Natural killer cell treated with Interleukin-12 subunit alpha and Interleukin-12 subunit beta and Interleukin-15 and Interleukin-18, amount 100 ng/mL, for 72 hours (primary cell): ENCODE results near the gene CNN2. TPM values are rescaled to one million over a fixed set of nuclear protein-coding genes. Genes with fewer than 3 reads are reported as not detected.

Experiments used
- ATAC-seq, 2 donors: fragments of 150-1000 bp; cut with Tn5 transposase in 1 of 2; sonication (Bioruptor Pico), chemical (Tn5 transposase) in 1 of 2; 2 replicates each; pipeline ENCODE4 v1.10.0; 2021
- DNase-seq: peaks from one replicate; pipeline ENCODE4 v3.0.0; 2022; ENCODE audit warnings: low spot score
- H3K27ac Mint-ChIP-seq, 2 donors: 1 replicate in 1 of 2; 2 replicates in 1 of 2; pipeline ENCODE4 v1.8.0; 2022; ENCODE audit warnings: mixed read lengths in 2 of 2, mild to moderate bottlenecking in 1 of 2, moderate library complexity in 1 of 2
- H3K27me3 Mint-ChIP-seq, 2 donors: 1 replicate in 1 of 2; 2 replicates in 1 of 2; pipeline ENCODE4 v1.8.0; 2022; ENCODE audit warnings: mixed read lengths in 2 of 2
- H3K36me3 Mint-ChIP-seq: one replicate; pipeline ENCODE4 v1.8.0; 2022; ENCODE audit warnings: mixed read lengths
- H3K4me1 Mint-ChIP-seq, 2 donors: 1 replicate in 1 of 2; 2 replicates in 1 of 2; pipeline ENCODE4 v1.8.0; 2022; ENCODE audit warnings: low read depth in 2 of 2, mixed read lengths in 2 of 2, mild to moderate bottlenecking in 1 of 2
- H3K4me3 Mint-ChIP-seq: one replicate; pipeline ENCODE4 v1.8.0; 2022; ENCODE audit warnings: mixed read lengths
- H3K9me3 Mint-ChIP-seq: 2 replicates; pipeline ENCODE4 v1.8.0; 2022; ENCODE audit warnings: mixed read lengths
- total RNA-seq, 2 donors: library from RNA; stranded (reverse); gene quantifications; one replicate each; pipeline ENCODE4 v1.2.3, GENCODE V29; 2022

Gene CNN2
- total RNA-seq: 100 to 1,000 TPM; 119 to 141 TPM

- Mint-ChIP-seq H3K27me3 (no peaks in the 10 kb centered on the region), H3K9me3 (no peaks in the 10 kb centered on the region), H3K4me1 (peaks cover 25 to 27% of the 10 kb centered on the region in 2 donors), H3K36me3 (no peaks in the 10 kb centered on the region), H3K27ac (peak within 1 kb of the TSS; percentile 62 to 77), H3K4me3 (peak within 1 kb of the TSS; percentile 88)
- ATAC-seq (peak; percentile 80 to 83), DNase-seq (peak; percentile 80)
These were observed at the start of gene CNN2 for GRCh38 chr19:1025960-1026782. TSS of gene CNN2 (plus strand) at chr19:1026608. CDS start at chr19:1026662, 54 bp downstream.

GRCh38 chr19:977058-977464 lies 49.3 kb upstream of the CNN2 start:
- H3K4me3 Mint-ChIP-seq: no peak overlapping the region
- no peaks in the 10 kb centered on the region for H3K4me1 Mint-ChIP-seq
- no peak overlapping the region for H3K27ac Mint-ChIP-seq
- H3K27me3 Mint-ChIP-seq: no peaks in the 10 kb centered on the region
- no peaks in the 10 kb centered on the region for H3K9me3 Mint-ChIP-seq
- DNase-seq (no peak), ATAC-seq (no peak)
- no peaks in the 10 kb centered on the region for H3K36me3 Mint-ChIP-seq

GRCh38 chr19:979318-979741 lies 47.1 kb upstream of the CNN2 start:
- ATAC-seq: no peak

GRCh38 chr19:980133-980998 lies 46.0 kb upstream of the CNN2 start:
- Mint-ChIP-seq H3K4me3 (no peak overlapping the region), H3K4me1 (peaks cover 7 to 12% of the 10 kb centered on the region in 2 donors), H3K27ac (no peak overlapping the region), H3K9me3 (no peaks in the 10 kb centered on the region), H3K36me3 (no peaks in the 10 kb centered on the region), H3K27me3 (no peaks in the 10 kb centered on the region)
- ATAC-seq (no peak), DNase-seq (no peak)

More at GRCh38 chr19:979318-979741, 47.1 kb upstream of the CNN2 start:
- H3K4me1 Mint-ChIP-seq: peaks cover 0 to 6% of the 10 kb centered on the region in 2 donors
- H3K27ac Mint-ChIP-seq: no peak overlapping the region
- DNase-seq: no peak
- H3K36me3 Mint-ChIP-seq: no peaks in the 10 kb centered on the region
- no peak overlapping the region for H3K4me3 Mint-ChIP-seq
- no peaks in the 10 kb centered on the region for H3K27me3 Mint-ChIP-seq
- no peaks in the 10 kb centered on the region for H3K9me3 Mint-ChIP-seq

- DNase-seq (peak; percentile 82), ATAC-seq (peak; percentile 87 to 88)
- Mint-ChIP-seq H3K36me3 (no peaks in the 10 kb centered on the region), H3K4me3 (no peak overlapping the region), H3K27me3 (no peaks in the 10 kb centered on the region), H3K4me1 (peaks cover 7 to 20% of the 10 kb centered on the region in 2 donors), H3K9me3 (no peaks in the 10 kb centered on the region), H3K27ac (no peak overlapping the region)
These were observed 43.7 kb upstream of the CNN2 start for GRCh38 chr19:982567-983170.

GRCh38 chr19:984165-984967 lies 42.0 kb upstream of the CNN2 start, which contains the start of gene WDR18:
TSS of gene WDR18 (plus strand) at chr19:984345. CDS start at chr19:984354, 9 bp downstream.
- ATAC-seq: peak; percentile 93 to 96
- no peaks in the 10 kb centered on the region for H3K27me3 Mint-ChIP-seq

GRCh38 chr19:986083-986482 lies 40.3 kb upstream of the CNN2 start:
- Mint-ChIP-seq H3K27ac (no peak overlapping the region), H3K4me3 (peak overlapping the region; percentile 92), H3K4me1 (peaks cover 7 to 27% of the 10 kb centered on the region in 2 donors), H3K9me3 (no peaks in the 10 kb centered on the region), H3K27me3 (no peaks in the 10 kb centered on the region), H3K36me3 (no peaks in the 10 kb centered on the region)
- DNase-seq (no peak), ATAC-seq (no peak)

More at GRCh38 chr19:984165-984967, 42.0 kb upstream of the CNN2 start, which contains the start of gene WDR18:
- peak within 1 kb of the TSS; percentile 71 to 88 for H3K27ac Mint-ChIP-seq
- no peaks in the 10 kb centered on the region for H3K36me3 Mint-ChIP-seq
- peak within 1 kb of the TSS; percentile 92 for H3K4me3 Mint-ChIP-seq
- peak; percentile 94 for DNase-seq
- H3K9me3 Mint-ChIP-seq: no peaks in the 10 kb centered on the region
- H3K4me1 Mint-ChIP-seq: peaks cover 7 to 27% of the 10 kb centered on the region in 2 donors

GRCh38 chr19:988081-988480 lies 38.3 kb upstream of the CNN2 start:
- DNase-seq: no peak
- no peak overlapping the region for H3K4me3 Mint-ChIP-seq
- ATAC-seq: no peak

GRCh38 chr19:988510-988909 lies 37.9 kb upstream of the CNN2 start:
- DNase-seq (no peak), ATAC-seq (no peak)
- Mint-ChIP-seq H3K4me1 (peaks cover 7 to 27% of the 10 kb centered on the region in 2 donors), H3K4me3 (no peak overlapping the region), H3K27me3 (no peaks in the 10 kb centered on the region), H3K36me3 (no peaks in the 10 kb centered on the region), H3K9me3 (no peaks in the 10 kb centered on the region), H3K27ac (no peak overlapping the region)

More at GRCh38 chr19:988081-988480, 38.3 kb upstream of the CNN2 start:
- no peak overlapping the region for H3K27ac Mint-ChIP-seq
- peaks cover 7 to 27% of the 10 kb centered on the region in 2 donors for H3K4me1 Mint-ChIP-seq
- no peaks in the 10 kb centered on the region for H3K27me3 Mint-ChIP-seq
- no peaks in the 10 kb centered on the region for H3K36me3 Mint-ChIP-seq
- no peaks in the 10 kb centered on the region for H3K9me3 Mint-ChIP-seq

GRCh38 chr19:989381-990081 lies 36.9 kb upstream of the CNN2 start:
- H3K27me3 Mint-ChIP-seq: no peaks in the 10 kb centered on the region
- no peak overlapping the region for H3K4me3 Mint-ChIP-seq
- H3K9me3 Mint-ChIP-seq: no peaks in the 10 kb centered on the region
- H3K4me1 Mint-ChIP-seq: peaks cover 7 to 24% of the 10 kb centered on the region in 2 donors
- no peak overlapping the region for H3K27ac Mint-ChIP-seq
- DNase-seq (no peak), ATAC-seq (no peak)
- no peaks in the 10 kb centered on the region for H3K36me3 Mint-ChIP-seq

GRCh38 chr19:990119-990571 lies 36.3 kb upstream of the CNN2 start:
- no peak for ATAC-seq
- H3K27me3 Mint-ChIP-seq: no peaks in the 10 kb centered on the region
- H3K36me3 Mint-ChIP-seq: no peaks in the 10 kb centered on the region

GRCh38 chr19:990746-991145 lies 35.7 kb upstream of the CNN2 start:
- no peaks in the 10 kb centered on the region for H3K36me3 Mint-ChIP-seq
- no peaks in the 10 kb centered on the region for H3K27me3 Mint-ChIP-seq
- H3K4me3 Mint-ChIP-seq: no peak overlapping the region
- no peaks in the 10 kb centered on the region for H3K9me3 Mint-ChIP-seq
- ATAC-seq: no peak
- peaks cover 0 to 15% of the 10 kb centered on the region in 2 donors for H3K4me1 Mint-ChIP-seq
- no peak overlapping the region for H3K27ac Mint-ChIP-seq
- no peak for DNase-seq

More at GRCh38 chr19:990119-990571, 36.3 kb upstream of the CNN2 start:
- DNase-seq: no peak
- Mint-ChIP-seq H3K27ac (no peak overlapping the region), H3K9me3 (no peaks in the 10 kb centered on the region), H3K4me1 (peaks cover 1 to 19% of the 10 kb centered on the region in 2 donors), H3K4me3 (no peak overlapping the region)
